C4-2B (cell line): Measurements from ENCODE around the gene TNRC6A.

Experiments
- ZFX ChIP-seq: fragments of 450-650 bp; IDR thresholded peaks from 2 replicates; pipeline ENCODE4 v1.6.1; 2017
- TF ChIP-seq, protein P1 (sequence below): fragments of 450-650 bp; conservative IDR thresholded peaks from 2 replicates; pipeline ENCODE4 v1.5.1; 2017; ENCODE audit warnings: mild to moderate bottlenecking

DNA sequence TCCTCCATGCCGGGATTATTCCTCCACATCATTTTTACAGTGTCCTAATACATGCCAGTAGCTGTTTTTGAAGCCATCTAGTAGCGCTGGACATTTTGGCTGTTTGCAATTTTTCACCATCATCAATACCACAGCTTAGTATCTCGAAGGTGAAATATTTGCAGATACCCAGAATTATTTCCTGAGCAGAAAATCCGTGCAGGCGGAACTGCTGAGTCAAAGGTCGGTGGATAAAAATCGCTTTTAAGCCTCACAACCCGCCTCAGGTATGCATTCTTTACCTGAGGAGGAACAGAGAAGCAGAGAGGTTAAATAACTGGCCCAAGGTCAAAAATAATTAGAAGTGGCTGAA, 584 bp upstream of the TNRC6A start:
- TF ChIP-seq, protein P1, sequence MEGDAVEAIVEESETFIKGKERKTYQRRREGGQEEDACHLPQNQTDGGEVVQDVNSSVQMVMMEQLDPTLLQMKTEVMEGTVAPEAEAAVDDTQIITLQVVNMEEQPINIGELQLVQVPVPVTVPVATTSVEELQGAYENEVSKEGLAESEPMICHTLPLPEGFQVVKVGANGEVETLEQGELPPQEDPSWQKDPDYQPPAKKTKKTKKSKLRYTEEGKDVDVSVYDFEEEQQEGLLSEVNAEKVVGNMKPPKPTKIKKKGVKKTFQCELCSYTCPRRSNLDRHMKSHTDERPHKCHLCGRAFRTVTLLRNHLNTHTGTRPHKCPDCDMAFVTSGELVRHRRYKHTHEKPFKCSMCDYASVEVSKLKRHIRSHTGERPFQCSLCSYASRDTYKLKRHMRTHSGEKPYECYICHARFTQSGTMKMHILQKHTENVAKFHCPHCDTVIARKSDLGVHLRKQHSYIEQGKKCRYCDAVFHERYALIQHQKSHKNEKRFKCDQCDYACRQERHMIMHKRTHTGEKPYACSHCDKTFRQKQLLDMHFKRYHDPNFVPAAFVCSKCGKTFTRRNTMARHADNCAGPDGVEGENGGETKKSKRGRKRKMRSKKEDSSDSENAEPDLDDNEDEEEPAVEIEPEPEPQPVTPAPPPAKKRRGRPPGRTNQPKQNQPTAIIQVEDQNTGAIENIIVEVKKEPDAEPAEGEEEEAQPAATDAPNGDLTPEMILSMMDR = no peak
- TF ChIP-seq ZFX = no peak
